OCI-LY7 (cell line): ENCODE data around the gene EMD.
A peak's percentile ranks its signal among the peaks of the same experiment; 100 is the strongest.

Experiments
- EZH2phosphoT487 ChIP-seq: fragments of 200-600 bp; sonication (generic); IDR thresholded peaks from 2 replicates; pipeline ENCODE4 v1.6.1; 2018; ENCODE audit warnings: low read depth, borderline replicate concordance, mild to moderate bottlenecking, mixed run types, antibody characterized with exemption, low read length, moderate library complexity, mixed read lengths
- TF ChIP-seq, protein P1 (sequence below): fragments of 200-600 bp; sonication (generic); conservative IDR thresholded peaks from 2 replicates; pipeline ENCODE4 v1.5.1; 2014; ENCODE audit warnings: mild to moderate bottlenecking, antibody characterized with exemption, low read length, moderate library complexity, mixed read lengths

DNA sequence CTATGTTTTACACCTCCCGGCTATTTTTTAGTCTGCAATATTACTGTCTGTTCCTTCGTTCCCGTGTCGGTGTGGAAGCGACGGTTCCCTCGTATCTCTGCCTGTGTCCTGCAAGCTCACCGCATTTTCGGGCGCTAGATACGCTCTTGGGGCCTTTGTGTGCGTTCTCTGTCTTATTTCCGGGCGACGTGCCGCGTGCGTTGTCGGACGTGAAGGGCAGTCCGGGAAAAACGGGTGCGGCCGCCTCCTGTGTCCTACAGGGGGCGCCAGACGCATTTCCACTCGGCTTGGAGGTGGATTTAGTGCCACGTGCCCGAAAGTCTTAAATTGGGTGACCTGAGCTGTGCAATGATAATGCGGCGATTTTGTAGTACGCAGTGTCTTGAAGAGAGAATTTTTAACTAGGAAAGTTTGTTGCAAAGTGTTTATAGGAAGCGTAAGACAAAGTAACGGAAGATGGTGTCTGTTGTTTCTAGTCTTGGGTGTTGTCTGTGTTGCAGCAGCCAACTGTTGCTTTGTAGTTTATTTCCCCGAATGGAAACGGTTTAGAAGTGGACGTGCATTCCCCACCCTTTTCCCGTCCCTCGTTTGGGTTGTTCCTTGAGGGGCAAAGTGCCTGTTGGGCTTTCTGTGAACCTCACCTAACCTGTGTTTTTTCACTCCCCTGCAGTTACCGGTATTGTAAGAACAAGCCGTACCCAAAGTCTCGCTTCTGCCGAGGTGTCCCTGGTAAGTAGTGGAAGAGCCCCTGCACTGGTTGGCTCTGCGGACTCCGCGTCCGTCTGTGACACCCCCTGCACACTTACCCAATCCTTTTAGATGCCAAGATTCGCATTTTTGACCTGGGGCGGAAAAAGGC lies 19.8 kb downstream of the EMD start:
- TF ChIP-seq, protein P1, sequence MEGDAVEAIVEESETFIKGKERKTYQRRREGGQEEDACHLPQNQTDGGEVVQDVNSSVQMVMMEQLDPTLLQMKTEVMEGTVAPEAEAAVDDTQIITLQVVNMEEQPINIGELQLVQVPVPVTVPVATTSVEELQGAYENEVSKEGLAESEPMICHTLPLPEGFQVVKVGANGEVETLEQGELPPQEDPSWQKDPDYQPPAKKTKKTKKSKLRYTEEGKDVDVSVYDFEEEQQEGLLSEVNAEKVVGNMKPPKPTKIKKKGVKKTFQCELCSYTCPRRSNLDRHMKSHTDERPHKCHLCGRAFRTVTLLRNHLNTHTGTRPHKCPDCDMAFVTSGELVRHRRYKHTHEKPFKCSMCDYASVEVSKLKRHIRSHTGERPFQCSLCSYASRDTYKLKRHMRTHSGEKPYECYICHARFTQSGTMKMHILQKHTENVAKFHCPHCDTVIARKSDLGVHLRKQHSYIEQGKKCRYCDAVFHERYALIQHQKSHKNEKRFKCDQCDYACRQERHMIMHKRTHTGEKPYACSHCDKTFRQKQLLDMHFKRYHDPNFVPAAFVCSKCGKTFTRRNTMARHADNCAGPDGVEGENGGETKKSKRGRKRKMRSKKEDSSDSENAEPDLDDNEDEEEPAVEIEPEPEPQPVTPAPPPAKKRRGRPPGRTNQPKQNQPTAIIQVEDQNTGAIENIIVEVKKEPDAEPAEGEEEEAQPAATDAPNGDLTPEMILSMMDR: peak; percentile 80
- TF ChIP-seq EZH2phosphoT487: no peak
